GM18868 (cell line): ENCODE data around the gene HOXC10.

Experiments
- ATAC-seq: cut with Tn5 transposase; IDR thresholded peaks from one replicate; pipeline ENCODE4 v1.9.1; 2021; ENCODE audit warnings: mild to moderate bottlenecking, moderate library complexity; ENCODE audit not compliant: unreplicated experiment

The HOXC10 gene

GRCh38 chr12:54037360-54038283 is 52.7 kb downstream of the HOXC10 start:
- ATAC-seq: no peak

- no peak for ATAC-seq
Observed at GRCh38 chr12:54038284-54038870, 53.4 kb downstream of the HOXC10 start.

DNA sequence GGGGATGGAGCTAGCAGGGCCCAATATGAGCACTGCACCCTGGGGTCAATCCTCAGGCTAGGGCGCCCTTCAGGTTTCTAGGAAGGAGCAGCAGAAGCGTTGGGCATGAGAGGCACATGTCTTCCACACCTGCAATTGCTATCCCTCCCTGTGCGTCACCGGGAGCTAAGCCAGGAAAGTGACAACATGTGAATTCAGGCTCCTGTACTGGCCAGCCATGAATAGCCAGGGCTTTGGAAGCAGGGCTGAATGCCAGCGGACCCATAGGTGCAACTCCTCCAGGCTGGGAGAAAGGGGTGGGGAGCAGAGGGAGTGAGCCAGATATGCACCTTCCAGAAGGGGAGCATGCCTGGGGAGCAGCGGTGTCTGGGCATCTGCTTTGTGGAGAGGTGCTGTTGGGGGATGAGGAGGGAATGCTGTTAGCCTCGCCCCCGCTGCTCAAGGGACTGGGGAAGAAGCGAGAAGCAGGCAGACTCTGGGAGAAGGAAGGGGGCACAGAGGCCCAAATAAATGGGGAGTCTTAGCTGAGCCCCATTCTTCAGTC is 54.0 kb downstream of the HOXC10 start:
- no peak for ATAC-seq

- ATAC-seq: no peak
Observed at GRCh38 chr12:54039417-54040147, 54.6 kb downstream of the HOXC10 start.
